K562 (cell line): ENCODE results near the gene RNPEP. TPM values are rescaled to one million over a fixed set of nuclear protein-coding genes. Genes with fewer than 3 reads are reported as not detected.

Experiments used
- DPF2 ChIP-seq: fragments of 450-650 bp; IDR thresholded peaks from 2 replicates; pipeline ENCODE4 v1.6.1; 2016
- FOXA1 ChIP-seq: fragments of 450-650 bp; IDR thresholded peaks from 2 replicates; pipeline ENCODE4 v1.6.1; 2016; ENCODE audit warnings: mild to moderate bottlenecking, borderline replicate concordance
- HDAC2 ChIP-seq: fragments of 450-650 bp; IDR thresholded peaks from 2 replicates; pipeline ENCODE4 v1.6.1; 2016; ENCODE audit warnings: mild to moderate bottlenecking
- HDAC6 ChIP-seq: IDR thresholded peaks from 2 replicates; pipeline ENCODE4 v1.6.1; 2012; ENCODE audit warnings: low read depth, mild to moderate bottlenecking, control low read depth, inconsistent platforms, low read length, moderate library complexity
- MBD2 ChIP-seq: sonication (generic); IDR thresholded peaks from 2 replicates; pipeline ENCODE4 v1.6.1; 2016; ENCODE audit warnings: low read depth, borderline replicate concordance
- NFIX ChIP-seq: fragments of 250-450 bp; sonication (Bioruptor Pico); IDR thresholded peaks from 2 replicates; pipeline ENCODE4 v1.4.0; 2020; ENCODE audit warnings: low read depth, mild to moderate bottlenecking, moderate library complexity
- PCBP2 ChIP-seq: fragments of 200-400 bp; formaldehyde crosslinking; IDR thresholded peaks from 2 replicates; pipeline ENCODE4 v1.6.1; 2018; ENCODE audit warnings: low read length, low read depth, mild to moderate bottlenecking, moderate library complexity; ENCODE audit not compliant: poor library complexity, severe bottlenecking
- SMAD3 ChIP-seq: fragments of 450-650 bp; formaldehyde crosslinking; conservative IDR thresholded peaks from 2 replicates; pipeline ENCODE4 v1.4.0; 2020; ENCODE audit warnings: mild to moderate bottlenecking
- SREBF1 ChIP-seq: fragments of 150-350 bp; IDR thresholded peaks from 2 replicates; pipeline ENCODE4 v1.6.1; 2014; ENCODE audit warnings: antibody characterized with exemption, low read depth, low read length, borderline replicate concordance
- TAF7 ChIP-seq: fragments of 450-650 bp; IDR thresholded peaks from 2 replicates; pipeline ENCODE4 v1.6.1; 2016; ENCODE audit warnings: missing genetic modification characterization, missing compliant biosample characterization
- TFAM ChIP-seq: fragments of 250-450 bp; sonication (Bioruptor Pico); conservative IDR thresholded peaks from 2 replicates; pipeline ENCODE4 v1.5.0; 2021; ENCODE audit warnings: mild to moderate bottlenecking, moderate library complexity
- ZNF12 ChIP-seq: sonication (generic); formaldehyde crosslinking; IDR thresholded peaks from 2 replicates; pipeline ENCODE4 v1.4.0; 2020; ENCODE audit warnings: mild to moderate bottlenecking, missing genetic modification reagents
- polyA plus RNA-seq, 8 experiments: library from polyadenylated mRNA; depleted of rRNA in 4 of 8; stranded (reverse) in 5 of 8; unstranded in 3 of 8; fragments of >200 nt; fragmentation: Nextera tagmentation in 2 of 8; fragmentation: Illumina TruSeq in 1 of 8; extraction: Ambion mirVana in 2 of 8; extraction: Trizol in 1 of 8; gene quantifications; 2 replicates each; pipeline versions ENCODE4 v1.2.1 to v1.2.3, GENCODE V29; 2011 to 2014; ENCODE audit warnings: inconsistent platforms in 1 of 8, missing spikeins in 1 of 8
- total RNA-seq, 7 experiments: library from RNA; depleted of rRNA in 6 of 7; stranded (reverse); fragments of >200 nt in 6 of 7; fragmentation: Illumina TruSeq in 2 of 7; extraction: Trizol in 2 of 7; gene quantifications; 2 replicates each; pipeline versions ENCODE4 v1.2.1 to v1.2.3, GENCODE V29; 2011 to 2021; ENCODE audit warnings: low replicate concordance in 1 of 7
- TF ChIP-seq, protein P1 (sequence below): sonication (generic); formaldehyde crosslinking; IDR thresholded peaks from 2 replicates; pipeline ENCODE4 v1.8.1; 2023; ENCODE audit warnings: missing genetic modification reagents, mild to moderate bottlenecking, borderline replicate concordance
- TF ChIP-seq, protein P2 (sequence below): fragments of 250-450 bp; sonication (Bioruptor Pico); IDR thresholded peaks from 2 replicates; pipeline ENCODE4 v1.4.0; 2020
- TF ChIP-seq, protein P3 (sequence below): sonication (generic); formaldehyde crosslinking; IDR thresholded peaks from 2 replicates; pipeline ENCODE4 v1.8.1; 2023; ENCODE audit warnings: mild to moderate bottlenecking, missing genetic modification reagents
- TF ChIP-seq, protein P4 (sequence below): fragments of 450-650 bp; conservative IDR thresholded peaks from 2 replicates; pipeline ENCODE4 v1.6.1; 2016; ENCODE audit warnings: missing genetic modification characterization, low read depth, mild to moderate bottlenecking, missing compliant biosample characterization, moderate library complexity

The RNPEP gene
- total and polyA plus RNA-seq, 9 of the 15 experiments (the other 6 are each of a cell fraction or from before 2014, with no cell fraction given) = 27.5 to 131 (median 63.4) TPM

DNA sequence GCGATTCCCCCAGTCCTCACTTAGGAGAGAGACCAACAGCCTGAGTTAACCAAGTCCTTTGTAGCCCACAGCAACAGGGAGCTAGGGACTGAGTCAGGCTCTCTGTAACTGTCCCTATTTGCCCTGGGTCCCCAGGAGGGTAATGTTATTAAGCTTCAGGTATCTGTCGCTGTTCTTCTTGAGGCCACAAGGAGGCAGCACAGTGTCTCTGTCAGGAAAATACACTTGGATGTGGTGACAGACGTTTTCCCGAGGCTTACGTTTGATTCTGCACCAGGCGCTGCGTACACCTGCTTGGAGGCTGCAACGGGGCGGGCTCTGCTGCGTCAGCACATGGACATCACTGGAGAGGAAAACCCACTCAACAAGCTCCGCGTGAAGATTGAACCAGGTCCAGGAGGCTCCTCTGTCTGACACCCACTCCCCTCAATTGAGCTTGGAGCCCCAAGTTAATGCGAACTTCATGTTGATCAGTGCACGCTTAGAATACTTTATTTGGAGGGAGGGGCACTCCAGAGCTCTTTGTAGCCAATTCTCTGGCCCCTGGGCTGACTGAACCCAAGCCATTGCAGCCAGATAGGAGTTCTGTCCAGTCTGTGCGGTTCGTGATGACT, 17.3 kb downstream of the RNPEP start (continued):
- TF ChIP-seq, protein P1, sequence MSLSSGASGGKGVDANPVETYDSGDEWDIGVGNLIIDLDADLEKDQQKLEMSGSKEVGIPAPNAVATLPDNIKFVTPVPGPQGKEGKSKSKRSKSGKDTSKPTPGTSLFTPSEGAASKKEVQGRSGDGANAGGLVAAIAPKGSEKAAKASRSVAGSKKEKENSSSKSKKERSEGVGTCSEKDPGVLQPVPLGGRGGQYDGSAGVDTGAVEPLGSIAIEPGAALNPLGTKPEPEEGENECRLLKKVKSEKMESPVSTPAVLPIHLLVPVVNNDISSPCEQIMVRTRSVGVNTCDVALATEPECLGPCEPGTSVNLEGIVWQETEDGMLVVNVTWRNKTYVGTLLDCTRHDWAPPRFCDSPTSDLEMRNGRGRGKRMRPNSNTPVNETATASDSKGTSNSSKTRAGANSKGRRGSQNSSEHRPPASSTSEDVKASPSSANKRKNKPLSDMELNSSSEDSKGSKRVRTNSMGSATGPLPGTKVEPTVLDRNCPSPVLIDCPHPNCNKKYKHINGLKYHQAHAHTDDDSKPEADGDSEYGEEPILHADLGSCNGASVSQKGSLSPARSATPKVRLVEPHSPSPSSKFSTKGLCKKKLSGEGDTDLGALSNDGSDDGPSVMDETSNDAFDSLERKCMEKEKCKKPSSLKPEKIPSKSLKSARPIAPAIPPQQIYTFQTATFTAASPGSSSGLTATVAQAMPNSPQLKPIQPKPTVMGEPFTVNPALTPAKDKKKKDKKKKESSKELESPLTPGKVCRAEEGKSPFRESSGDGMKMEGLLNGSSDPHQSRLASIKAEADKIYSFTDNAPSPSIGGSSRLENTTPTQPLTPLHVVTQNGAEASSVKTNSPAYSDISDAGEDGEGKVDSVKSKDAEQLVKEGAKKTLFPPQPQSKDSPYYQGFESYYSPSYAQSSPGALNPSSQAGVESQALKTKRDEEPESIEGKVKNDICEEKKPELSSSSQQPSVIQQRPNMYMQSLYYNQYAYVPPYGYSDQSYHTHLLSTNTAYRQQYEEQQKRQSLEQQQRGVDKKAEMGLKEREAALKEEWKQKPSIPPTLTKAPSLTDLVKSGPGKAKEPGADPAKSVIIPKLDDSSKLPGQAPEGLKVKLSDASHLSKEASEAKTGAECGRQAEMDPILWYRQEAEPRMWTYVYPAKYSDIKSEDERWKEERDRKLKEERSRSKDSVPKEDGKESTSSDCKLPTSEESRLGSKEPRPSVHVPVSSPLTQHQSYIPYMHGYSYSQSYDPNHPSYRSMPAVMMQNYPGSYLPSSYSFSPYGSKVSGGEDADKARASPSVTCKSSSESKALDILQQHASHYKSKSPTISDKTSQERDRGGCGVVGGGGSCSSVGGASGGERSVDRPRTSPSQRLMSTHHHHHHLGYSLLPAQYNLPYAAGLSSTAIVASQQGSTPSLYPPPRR (CRISPR knock-in tag) = no peak
- TF ChIP-seq HDAC2 (no peak), HDAC6 (no peak), TAF7 (tag) (no peak), TFAM (CRISPR knock-in tag) (no peak), ZNF12 (CRISPR knock-in tag) (no peak), PCBP2 (no peak), NFIX (CRISPR knock-in tag) (no peak), FOXA1 (no peak), MBD2 (no peak), SMAD3 (CRISPR knock-in tag) (no peak), DPF2 (no peak), SREBF1 (no peak)
- TF ChIP-seq, protein P2, sequence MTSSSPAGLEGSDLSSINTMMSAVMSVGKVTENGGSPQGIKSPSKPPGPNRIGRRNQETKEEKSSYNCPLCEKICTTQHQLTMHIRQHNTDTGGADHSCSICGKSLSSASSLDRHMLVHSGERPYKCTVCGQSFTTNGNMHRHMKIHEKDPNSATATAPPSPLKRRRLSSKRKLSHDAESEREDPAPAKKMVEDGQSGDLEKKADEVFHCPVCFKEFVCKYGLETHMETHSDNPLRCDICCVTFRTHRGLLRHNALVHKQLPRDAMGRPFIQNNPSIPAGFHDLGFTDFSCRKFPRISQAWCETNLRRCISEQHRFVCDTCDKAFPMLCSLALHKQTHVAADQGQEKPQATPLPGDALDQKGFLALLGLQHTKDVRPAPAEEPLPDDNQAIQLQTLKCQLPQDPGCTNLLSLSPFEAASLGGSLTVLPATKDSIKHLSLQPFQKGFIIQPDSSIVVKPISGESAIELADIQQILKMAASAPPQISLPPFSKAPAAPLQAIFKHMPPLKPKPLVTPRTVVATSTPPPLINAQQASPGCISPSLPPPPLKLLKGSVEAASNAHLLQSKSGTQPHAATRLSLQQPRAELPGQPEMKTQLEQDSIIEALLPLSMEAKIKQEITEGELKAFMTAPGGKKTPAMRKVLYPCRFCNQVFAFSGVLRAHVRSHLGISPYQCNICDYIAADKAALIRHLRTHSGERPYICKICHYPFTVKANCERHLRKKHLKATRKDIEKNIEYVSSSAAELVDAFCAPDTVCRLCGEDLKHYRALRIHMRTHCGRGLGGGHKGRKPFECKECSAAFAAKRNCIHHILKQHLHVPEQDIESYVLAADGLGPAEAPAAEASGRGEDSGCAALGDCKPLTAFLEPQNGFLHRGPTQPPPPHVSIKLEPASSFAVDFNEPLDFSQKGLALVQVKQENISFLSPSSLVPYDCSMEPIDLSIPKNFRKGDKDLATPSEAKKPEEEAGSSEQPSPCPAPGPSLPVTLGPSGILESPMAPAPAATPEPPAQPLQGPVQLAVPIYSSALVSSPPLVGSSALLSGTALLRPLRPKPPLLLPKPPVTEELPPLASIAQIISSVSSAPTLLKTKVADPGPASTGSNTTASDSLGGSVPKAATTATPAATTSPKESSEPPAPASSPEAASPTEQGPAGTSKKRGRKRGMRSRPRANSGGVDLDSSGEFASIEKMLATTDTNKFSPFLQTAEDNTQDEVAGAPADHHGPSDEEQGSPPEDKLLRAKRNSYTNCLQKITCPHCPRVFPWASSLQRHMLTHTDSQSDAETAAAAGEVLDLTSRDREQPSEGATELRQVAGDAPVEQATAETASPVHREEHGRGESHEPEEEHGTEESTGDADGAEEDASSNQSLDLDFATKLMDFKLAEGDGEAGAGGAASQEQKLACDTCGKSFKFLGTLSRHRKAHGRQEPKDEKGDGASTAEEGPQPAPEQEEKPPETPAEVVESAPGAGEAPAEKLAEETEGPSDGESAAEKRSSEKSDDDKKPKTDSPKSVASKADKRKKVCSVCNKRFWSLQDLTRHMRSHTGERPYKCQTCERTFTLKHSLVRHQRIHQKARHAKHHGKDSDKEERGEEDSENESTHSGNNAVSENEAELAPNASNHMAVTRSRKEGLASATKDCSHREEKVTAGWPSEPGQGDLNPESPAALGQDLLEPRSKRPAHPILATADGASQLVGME (CRISPR knock-in tag) = no peak
- TF ChIP-seq, protein P3, sequence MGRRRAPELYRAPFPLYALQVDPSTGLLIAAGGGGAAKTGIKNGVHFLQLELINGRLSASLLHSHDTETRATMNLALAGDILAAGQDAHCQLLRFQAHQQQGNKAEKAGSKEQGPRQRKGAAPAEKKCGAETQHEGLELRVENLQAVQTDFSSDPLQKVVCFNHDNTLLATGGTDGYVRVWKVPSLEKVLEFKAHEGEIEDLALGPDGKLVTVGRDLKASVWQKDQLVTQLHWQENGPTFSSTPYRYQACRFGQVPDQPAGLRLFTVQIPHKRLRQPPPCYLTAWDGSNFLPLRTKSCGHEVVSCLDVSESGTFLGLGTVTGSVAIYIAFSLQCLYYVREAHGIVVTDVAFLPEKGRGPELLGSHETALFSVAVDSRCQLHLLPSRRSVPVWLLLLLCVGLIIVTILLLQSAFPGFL (CRISPR knock-in tag) = no peak
- TF ChIP-seq, protein P4, sequence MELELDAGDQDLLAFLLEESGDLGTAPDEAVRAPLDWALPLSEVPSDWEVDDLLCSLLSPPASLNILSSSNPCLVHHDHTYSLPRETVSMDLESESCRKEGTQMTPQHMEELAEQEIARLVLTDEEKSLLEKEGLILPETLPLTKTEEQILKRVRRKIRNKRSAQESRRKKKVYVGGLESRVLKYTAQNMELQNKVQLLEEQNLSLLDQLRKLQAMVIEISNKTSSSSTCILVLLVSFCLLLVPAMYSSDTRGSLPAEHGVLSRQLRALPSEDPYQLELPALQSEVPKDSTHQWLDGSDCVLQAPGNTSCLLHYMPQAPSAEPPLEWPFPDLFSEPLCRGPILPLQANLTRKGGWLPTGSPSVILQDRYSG (tag) = no peak
